Activated naive CD4-positive, alpha-beta T cell (primary cell): ENCODE measurements around the gene NOL4L.
A peak's percentile ranks its signal among the peaks of the same experiment; 100 is the strongest.

Experiments used
- DNase-seq, 4 experiments: peaks; one replicate each; lab custom pipeline; 2025; lab: John Stamatoyannopoulos, UW

The NOL4L gene

GRCh38 chr20:32585011-32585585, at the start of gene NOL4L:
Gene NOL4L (minus strand): TSS chr20:32585333. CDS start chr20:32584890, 443 bp downstream.
- peak in 1 of 4 experiments; percentile 46 for DNase-seq

GRCh38 chr20:32634041-32634805, 49.1 kb upstream of the NOL4L start:
- no peak for DNase-seq

GRCh38 chr20:32632461-32633354, 47.6 kb upstream of the NOL4L start:
- no peak for DNase-seq

GRCh38 chr20:32631933-32632460, 46.9 kb upstream of the NOL4L start:
- DNase-seq, result no peak

GRCh38 chr20:32629813-32630212, 44.7 kb upstream of the NOL4L start:
- no peak for DNase-seq

GRCh38 chr20:32628960-32629530, 43.9 kb upstream of the NOL4L start:
- DNase-seq, result no peak

- DNase-seq, result peak in 1 of 4 experiments; percentile 11
These were observed 41.9 kb upstream of the NOL4L start for GRCh38 chr20:32626859-32627636.

- DNase-seq, result no peak
These were observed 41.3 kb upstream of the NOL4L start for GRCh38 chr20:32626407-32626806.

- no peak for DNase-seq
These were observed 40.9 kb upstream of the NOL4L start for GRCh38 chr20:32625996-32626395.

GRCh38 chr20:32624687-32625345, 39.7 kb upstream of the NOL4L start:
- DNase-seq, result no peak

GRCh38 chr20:32623667-32624157, 38.6 kb upstream of the NOL4L start:
- no peak for DNase-seq

GRCh38 chr20:32622585-32623468, 37.7 kb upstream of the NOL4L start:
- no peak for DNase-seq

GRCh38 chr20:32621891-32622584, 36.9 kb upstream of the NOL4L start:
- no peak for DNase-seq

GRCh38 chr20:32621071-32621890, 36.1 kb upstream of the NOL4L start:
- DNase-seq, result no peak

GRCh38 chr20:32619586-32619985, 34.5 kb upstream of the NOL4L start:
- DNase-seq, result no peak

GRCh38 chr20:32614772-32615171, 29.6 kb upstream of the NOL4L start:
- no peak for DNase-seq

- DNase-seq, result no peak
These were observed 29.2 kb upstream of the NOL4L start for GRCh38 chr20:32614303-32614702.
